Stimulated activated CD8-positive, alpha-beta memory T cell treated with anti-CD3 and anti-CD28 coated beads, Interleukin-4, amount 100 ng/mL, for 24 hours (primary cell): Measurements from ENCODE around the gene HDAC1.
"Not testable (repeated sequence)": the region's sequence is repeated elsewhere in the genome, so short reads cannot be mapped to it uniquely, and the experiment has no call there.

ENCODE experiments used
- DNase-seq: peaks from one replicate; pipeline ENCODE4 v3.0.0-alpha.2; 2020; ENCODE audit warnings: low read depth

Gene HDAC1

DNA sequence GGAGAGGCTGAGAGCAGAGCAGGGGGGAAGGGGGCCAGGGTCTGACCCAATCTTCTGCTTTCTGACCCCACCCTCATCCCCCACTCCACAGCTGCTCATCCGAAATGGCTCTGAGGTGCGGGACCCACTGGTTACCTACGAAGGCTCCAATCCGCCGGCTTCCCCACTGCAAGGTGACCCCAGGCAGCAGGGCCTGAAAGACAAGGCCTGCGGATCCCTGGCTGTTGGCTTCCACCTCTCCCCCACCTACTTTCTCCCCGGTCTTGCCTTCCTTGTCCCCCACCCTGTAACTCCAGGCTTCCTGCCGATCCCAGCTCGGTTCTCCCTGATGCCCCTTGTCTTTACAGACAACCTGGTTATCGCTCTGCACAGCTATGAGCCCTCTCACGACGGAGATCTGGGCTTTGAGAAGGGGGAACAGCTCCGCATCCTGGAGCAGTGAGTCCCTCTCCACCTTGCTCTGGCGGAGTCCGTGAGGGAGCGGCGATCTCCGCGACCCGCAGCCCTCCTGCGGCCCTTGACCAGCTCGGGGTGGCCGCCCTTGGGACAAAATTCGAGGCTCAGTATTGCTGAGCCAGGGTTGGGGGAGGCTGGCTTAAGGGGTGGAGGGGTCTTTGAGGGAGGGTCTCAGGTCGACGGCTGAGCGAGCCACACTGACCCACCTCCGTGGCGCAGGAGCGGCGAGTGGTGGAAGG lies 17.1 kb upstream of the HDAC1 start:
- DNase-seq = no peak

DNA sequence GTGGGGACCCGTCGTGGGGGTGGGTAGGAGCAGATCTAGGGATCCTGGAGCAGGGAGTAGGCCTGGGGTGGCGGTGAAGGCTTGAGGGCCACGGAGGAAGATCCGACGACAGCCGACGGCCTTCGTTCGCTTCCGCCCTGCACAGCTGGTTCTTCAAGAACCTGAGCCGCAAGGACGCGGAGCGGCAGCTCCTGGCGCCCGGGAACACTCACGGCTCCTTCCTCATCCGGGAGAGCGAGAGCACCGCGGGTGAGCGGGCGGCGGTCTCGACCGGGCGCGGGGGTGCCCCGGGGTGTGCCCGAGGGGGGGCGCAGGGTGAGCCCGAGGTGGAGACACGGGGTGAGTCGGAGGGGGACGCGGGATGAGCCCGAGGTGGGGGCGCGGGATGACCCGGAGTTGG lies 16.5 kb upstream of the HDAC1 start:
- DNase-seq = no peak

DNA sequence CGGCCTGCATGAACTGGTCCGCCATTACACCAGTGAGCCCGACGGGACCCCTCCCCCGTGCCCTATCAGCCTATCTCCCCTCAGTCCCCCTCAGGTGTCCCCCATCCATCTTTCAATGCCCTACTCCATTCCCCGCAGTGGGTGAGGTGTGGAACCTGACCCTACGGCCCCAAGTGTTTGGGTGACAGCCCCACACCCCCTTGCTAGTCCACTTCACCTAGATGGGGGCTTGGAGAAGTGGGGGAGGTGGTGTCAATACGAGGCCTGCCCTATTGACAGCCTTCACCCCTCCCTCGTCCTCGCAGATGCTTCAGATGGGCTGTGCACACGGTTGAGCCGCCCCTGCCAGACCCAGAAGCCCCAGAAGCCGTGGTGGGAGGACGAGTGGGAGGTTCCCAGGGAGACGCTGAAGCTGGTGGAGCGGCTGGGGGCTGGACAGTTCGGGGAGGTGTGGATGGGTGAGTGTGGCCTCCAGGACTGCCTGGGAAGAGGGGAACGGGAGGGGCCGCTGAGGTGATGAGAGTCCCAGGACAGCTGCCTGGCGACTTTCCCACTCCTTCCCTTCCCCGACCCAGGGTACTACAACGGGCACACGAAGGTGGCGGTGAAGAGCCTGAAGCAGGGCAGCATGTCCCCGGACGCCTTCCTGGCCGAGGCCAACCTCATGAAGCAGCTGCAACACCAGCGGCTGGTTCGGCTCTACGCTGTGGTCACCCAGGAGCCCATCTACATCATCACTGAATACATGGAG lies 15.7 kb upstream of the HDAC1 start:
- no peak for DNase-seq

DNA sequence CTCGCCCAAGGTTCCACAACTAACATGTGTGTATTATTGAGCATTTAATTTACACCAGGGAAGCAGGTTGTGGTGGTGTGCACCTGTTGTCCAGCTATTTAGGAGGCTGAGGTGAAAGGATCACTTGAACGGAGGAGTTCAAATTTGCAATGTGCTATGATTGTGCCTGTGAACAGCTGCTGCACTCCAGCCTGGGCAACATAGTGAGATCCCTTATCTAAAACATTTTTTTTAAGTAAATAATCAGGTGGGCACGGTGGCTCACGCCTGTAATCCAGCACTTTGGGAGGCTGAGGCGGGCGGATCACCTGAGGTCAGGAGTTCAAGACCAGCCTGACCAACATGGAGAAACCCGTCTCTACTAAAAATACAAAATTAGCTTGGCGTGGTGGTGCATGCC lies 7.1 kb upstream of the HDAC1 start:
- not testable (repeated sequence) for DNase-seq

DNA sequence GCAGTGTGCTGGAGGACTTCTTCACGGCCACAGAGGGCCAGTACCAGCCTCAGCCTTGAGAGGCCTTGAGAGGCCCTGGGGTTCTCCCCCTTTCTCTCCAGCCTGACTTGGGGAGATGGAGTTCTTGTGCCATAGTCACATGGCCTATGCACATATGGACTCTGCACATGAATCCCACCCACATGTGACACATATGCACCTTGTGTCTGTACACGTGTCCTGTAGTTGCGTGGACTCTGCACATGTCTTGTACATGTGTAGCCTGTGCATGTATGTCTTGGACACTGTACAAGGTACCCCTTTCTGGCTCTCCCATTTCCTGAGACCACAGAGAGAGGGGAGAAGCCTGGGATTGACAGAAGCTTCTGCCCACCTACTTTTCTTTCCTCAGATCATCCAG lies 6.2 kb upstream of the HDAC1 start:
- no peak for DNase-seq

DNA sequence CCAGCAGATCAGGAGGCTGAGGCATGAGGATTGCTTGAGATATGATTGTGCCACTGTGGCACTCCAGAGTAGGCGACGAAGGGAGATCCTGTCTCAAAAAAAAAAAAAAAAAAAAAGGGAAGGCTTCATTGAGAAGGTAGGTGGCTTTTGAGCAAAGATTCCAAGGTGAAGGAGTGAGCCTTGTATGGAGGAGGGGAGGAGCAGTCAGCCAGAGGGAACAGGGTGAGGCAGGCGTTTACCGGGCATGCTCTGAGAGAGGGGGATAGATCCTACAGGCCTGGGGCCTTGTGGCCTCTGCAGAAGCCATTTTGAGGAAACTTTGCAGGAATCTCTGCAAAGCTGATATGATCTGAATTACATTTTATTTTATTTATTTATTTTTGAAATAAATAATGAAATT lies 5.1 kb upstream of the HDAC1 start:
- DNase-seq = no peak

DNA sequence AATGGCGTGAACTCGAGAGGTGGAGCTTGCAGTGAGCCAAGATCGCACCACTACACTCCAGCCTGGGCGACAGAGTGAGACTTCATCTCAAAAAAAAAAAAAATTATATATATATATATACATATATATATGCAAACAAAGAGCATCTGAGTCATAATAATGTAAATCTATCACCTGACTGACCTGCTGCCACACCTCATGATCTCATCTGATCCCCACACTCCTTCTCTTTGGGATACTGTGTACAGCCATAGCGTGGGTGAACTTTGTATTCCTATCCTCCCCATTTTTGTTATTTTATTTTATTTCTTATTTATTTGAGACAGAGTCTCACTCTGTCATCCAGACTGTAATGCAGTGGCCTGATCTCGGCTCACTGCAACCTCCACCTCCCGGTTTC lies 2.6 kb upstream of the HDAC1 start:
- no peak for DNase-seq

DNA sequence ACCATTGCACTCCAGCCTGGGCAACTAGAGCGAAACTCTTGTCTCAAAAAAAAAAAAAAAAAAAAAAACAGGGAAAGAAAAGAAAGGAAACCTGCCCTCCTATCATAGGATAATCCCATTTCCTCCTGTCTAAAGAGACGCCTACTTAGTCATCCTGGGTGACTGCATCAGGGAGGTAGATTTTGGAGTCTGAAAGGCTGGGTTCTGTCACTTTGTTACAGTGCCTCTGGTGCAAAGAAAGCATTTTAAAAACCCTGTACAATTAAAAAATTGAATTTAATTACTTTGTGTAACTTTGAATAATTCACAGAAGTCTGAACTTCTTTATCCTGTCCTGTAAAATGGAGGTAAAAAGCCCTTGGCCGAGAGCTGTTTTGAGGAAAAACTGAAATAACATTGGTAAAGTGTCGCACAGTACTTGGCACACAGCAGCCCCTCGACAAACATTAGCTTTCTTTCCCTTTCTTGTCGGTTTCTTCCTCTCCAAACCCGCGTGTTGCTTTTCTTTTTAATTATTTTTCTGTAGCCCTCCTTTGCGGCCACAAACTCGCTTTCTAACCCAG lies 657 bp upstream of the HDAC1 start:
- DNase-seq = no peak

DNA sequence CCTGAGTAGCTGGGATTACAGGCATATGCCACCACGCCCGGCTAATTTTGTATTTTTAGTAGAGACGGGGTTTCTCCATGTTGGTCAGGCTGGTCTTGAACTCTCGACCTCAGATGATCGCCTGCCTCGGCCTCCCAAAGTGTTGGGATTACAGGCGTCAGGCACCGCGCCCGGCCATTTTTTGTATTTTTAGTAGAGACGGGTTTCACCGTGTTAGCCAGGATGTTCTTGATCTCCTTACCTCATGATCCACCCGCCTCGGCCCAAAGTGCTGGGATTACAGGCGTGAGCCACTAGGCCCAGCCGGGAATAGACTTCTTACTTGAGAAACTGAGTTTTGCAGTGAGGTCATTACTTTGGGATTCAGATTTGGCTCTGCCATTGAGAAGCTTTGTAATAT lies 6.3 kb downstream of the HDAC1 start:
- not testable (repeated sequence) for DNase-seq

DNA sequence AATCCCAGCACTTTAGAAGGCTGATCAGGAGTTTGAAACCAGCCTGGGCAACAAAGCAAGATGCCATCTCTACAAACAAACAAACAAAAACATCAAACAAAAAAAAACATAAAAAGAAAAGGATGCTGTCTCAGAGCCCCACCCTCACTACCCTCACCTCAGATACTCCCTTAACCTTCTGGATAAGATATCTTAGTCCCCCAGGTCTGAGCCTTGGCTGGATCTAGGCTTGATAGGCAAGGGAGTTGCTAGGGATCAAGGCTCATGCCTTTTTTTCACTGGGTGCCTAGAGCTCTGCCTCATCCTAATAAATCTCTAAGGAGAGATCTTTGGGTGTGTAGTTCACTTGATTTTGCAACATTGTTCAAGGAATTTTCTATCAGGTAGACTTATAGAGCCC lies 7.4 kb downstream of the HDAC1 start:
- no peak for DNase-seq

DNA sequence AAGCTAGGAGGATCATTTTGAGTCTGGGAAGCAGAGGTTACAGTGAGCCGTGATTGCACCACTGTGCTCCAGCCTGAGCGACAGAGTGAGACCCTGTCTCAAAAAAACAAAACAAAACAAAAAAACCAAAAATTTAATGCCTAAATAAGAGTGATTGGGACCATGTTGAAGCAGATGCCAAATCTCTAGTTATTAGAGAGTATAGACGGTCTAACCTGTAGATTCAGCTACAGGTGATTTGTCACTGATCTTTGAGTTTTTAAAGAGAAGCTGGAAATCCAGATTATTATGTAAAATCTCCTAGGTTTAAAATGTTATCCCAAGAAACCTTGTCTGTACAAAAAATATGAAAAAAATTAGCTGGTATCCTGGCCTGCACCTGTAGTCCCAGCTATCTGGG lies 11.5 kb downstream of the HDAC1 start:
- DNase-seq = no peak

DNA sequence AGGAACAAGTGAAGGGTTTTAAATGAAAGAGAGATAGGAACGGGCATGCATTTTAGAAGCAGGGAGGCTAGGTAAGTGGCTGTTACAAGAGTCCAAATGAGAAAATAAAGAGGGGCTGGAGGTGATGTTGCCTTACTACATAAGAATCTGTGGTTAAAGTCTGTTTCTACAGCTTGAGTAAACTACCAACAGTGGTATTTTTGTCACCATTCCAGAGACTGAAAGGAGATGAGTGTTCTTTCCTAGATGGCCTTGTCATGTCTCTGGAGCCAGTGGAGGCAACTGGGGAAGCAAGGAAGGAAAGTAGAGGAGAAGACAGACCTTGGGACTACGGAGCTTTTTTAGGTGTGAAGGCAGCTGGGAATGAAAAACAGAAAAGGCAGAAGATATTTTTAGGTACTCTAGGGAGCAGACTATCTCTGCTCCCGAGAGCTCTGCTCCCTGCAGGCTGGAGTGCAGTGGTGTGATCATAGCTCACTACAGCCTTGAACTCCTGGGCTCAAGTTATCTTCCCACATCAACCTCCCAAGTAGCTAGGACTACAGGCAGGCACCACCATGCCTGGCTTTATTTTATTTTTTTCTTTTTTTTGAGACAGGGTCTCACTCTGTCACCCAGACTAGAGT lies 12.2 kb downstream of the HDAC1 start:
- DNase-seq = no peak

DNA sequence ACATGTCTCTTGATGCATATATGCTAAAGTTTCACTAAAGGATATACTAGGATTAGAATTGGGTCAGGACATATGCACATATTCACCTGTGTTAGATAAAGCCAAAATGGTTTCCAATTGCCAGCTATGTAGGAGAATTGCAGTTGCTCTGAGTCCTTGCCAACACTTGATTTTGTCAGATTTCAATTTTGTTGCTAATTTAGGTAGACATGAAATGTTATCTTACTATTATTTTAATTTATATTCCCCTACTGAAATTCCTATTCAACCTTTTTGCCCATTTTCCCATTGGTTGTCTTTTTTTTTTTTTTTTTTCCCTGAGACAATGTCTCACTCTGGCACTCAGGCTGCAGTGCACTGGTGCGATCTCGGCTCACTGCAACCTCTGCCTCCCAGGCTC lies 13.4 kb downstream of the HDAC1 start:
- no peak for DNase-seq

DNA sequence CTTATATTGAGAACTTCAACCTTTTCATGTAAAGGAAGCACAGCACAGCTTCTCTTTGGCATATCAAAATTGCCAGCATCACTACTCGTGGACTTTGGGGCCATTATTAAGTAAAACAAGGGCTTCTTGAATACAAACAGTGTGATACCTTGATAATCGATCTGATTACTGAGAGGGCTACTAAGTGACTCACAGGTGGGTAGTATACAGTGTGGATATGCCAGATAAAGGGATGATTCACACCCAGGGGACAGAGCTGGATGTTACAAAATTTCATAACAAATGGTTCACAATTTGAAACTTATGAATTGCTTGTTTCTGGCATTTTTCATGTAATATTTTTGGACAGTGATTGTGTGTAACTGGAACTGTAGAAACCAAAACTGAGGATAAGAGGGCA lies 15.4 kb downstream of the HDAC1 start:
- no peak for DNase-seq

DNA sequence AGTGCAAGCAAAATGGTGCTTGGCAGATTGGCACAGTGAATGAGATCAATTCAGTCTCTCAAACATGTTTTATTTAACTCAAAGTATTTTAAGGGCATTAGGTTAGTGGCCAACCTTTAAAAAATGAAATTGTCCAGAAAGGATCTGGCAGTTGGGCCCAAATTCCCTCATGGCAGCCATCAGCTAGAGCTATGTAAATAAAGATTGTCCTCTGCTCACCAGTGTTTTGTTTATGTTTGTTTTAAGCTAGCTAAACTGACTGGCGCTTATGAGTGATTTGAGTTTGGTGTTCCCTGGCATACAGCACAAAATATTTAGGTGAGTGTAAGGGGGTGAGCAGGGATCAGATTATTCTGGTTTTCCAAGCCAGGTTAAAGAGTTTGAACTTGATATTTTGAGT lies 18.1 kb downstream of the HDAC1 start:
- DNase-seq = no peak

DNA sequence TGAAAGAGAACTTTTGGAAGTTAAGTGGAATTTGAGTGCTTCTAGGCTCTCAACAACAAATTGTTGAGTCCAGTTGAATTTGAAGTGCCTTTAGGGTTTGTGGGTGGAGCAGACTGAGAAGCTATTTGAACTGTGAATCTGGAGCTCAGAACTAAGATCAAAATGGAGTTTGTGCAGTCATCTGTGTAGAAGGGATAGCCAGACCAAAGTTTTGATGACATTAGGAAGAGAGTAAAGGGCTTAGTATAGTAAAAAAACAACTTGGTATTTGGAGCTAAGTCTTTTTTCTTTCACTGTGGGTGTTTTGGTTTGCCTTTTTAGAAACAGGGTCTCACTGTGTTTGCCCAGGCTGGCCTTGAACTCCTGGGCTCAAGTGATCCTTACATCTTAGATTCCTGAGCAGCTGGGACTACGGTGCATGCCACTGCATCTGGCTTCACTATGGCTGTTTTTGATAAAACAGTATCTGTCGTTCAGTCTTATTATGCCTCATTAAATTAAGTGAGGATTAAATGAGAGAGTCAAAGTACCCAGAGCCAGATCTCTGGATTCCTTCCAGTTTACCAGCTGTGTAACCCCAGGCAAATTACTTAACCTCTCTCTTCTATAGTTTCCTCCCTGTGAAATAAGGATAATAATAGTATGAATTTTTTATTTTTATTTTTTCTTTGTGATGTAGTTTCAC lies 20.0 kb downstream of the HDAC1 start:
- no peak for DNase-seq

DNA sequence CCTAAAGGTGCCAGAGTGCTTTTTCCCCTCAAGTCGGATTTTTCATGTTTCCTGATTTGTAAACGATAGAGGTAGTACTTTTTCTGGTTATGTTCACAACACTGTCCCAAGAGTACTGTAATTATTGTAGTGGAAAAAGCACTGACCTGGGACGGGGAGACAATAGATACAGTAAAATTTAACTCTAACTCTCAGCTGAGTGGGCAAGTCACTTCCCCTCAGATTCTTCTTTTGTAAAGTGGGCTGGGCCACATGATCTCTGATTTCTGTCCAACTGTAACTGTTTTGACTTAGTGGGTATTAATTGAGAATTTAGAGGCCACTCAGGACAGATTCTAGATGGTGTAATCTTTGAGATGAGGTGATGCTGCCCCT lies 25.0 kb downstream of the HDAC1 start:
- no peak for DNase-seq

DNA sequence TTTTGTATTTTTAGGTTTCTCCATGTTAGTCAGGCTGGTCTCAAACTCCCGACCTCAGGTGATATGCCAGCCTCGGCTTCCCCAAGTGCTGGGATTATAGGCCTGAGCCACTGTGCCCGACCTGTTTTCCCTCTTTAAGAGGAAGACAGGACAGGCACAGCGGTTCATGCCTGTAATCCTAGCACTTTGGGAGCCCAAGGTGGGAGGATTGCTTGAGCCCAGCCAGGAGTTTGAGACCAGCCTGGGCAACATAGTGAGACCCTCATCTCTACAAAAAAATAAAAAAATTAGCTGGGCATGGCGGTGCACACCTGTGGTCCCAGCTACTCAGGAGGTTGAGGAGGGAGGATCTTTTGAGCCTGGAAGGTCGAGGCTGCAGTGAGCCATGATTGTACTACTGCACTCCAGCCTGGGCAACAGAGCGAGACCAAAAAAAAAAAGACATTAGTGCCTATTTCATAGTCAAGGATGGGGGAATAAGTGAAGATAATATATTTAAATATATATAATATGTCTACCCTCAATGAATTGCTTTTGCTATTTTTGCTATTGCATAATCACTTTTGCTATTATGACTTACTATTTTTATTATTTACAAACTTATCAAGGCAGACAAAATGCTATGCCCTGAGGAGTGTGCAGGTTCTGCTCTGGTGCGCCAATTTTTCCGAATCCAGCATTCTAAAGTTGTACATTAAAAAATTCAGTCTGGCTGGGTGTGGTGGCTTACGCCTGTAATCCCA lies 26.4 kb downstream of the HDAC1 start:
- DNase-seq = no peak

DNA sequence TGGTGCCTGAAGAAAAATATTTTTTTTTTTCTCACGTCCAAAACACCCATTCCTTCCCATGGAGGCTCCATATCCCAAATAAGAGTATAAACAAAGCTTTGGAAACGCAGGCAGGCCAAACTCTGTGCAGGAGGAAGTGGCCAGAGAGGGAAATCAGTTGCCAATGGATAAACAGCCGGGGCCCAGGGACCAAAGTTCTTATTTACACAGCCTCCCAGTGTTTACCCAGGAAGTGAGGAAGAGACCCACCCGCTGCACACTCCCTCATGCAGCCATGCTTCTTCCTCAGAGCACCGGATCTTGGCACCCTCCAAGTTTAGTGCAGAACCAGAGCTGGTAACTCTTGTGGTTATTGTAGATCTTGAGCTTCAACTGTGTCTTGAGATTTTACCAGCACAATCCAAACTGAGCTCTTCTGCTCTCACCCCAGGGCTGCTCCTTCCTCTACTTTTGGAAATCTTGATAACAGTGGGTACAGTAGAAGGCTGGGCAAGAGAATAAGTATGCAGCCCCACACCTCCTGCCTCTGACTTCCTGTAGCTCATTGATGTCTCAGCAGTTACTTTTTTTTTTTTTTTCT lies 29.9 kb downstream of the HDAC1 start:
- no peak for DNase-seq

DNA sequence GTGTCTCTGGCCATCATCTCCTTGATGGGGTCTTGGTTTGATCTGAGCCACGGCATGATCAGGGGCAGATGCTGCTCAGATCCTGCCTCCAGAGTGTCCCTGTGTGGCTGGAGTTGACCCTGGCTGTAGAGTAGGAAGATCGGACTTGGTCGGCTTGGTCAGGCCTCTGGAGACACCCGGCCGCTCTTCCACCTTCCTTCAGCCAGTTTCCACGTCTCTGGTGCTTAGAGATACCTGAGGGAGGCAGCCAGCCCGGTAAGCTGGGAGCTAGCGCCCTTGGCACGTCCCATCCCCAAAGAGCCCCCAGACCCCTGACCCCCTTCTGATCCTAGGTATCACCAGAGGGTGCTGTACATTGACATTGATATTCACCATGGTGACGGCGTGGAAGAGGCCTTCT lies 35.3 kb downstream of the HDAC1 start:
- DNase-seq = no peak

DNA sequence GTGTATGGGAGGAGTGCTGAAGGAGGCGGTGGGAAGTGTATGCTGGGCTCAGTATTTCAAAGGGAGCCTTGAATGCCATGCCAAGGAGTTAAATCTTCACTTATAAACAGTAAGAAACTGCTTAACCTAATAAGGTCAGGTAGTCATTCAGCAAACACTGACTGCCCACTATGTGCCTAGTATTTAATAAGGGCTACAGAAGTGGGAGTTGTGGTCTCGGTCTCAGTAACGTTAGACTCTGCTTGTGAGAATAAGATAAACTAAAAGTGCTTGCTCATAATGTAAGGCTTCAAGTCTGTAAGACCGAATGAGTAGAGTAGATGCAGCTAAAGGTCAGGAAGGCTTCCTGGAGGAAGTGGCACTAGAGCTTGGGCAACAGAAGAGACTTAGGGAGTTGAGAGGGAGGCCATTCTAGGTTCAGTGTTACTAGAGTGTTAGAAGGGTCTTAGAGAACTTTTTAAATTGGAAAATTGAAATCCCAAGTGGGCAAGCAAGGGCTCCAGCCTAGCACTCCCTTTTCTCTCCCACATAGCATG lies 38.1 kb downstream of the HDAC1 start:
- no peak for DNase-seq
